HCT116 (cell line): Measurements from ENCODE around the gene SH2D1A. TPM values are rescaled to one million over a fixed set of nuclear protein-coding genes. Genes with fewer than 3 reads are reported as not detected.

Experiments used
- ATAC-seq: fragments of 200-7000 bp; cut with Tn5 transposase; 2 replicates; pipeline ENCODE4 v1.9.1; 2020; ENCODE audit warnings: mild to moderate bottlenecking, moderate library complexity
- BruUV-seq: library from RNA; stranded (reverse); fragments of 400-500 nt; replicated peaks from 2 replicates; lab custom pipeline; 2021; lab: Mats Ljungman, UMichigan
- CTCF ChIA-PET: fragments of 300-600 bp; sonication (Branson Sonifier 250); formaldehyde crosslinking; loops from one replicate; lab custom pipeline; 2021; ENCODE audit warnings: antibody characterized with exemption; lab: Charles Lee
- POLR2A ChIA-PET: fragments of 300-600, 350-600 bp; sonication (Branson Sonifier 250); formaldehyde crosslinking; loops from one replicate; lab custom pipeline; 2021; ENCODE audit warnings: antibody characterized with exemption; lab: Charles Lee
- RAD21 ChIA-PET, 2 experiments: fragments of 300-600 bp; sonication (Branson Sonifier 250); formaldehyde crosslinking; loops; one replicate each; lab custom pipeline; 2023; ENCODE audit warnings: low total read pairs in 2 of 2; ENCODE audit not compliant: uncharacterized antibody in 2 of 2, unreplicated experiment in 2 of 2, low non-redundant PET in 1 of 2; lab: Charles Lee
- DNase-seq: peaks from one replicate; pipeline ENCODE4 v3.0.0-alpha.2; 2010; ENCODE audit warnings: low read depth, low spot score
- H2AFZ ChIP-seq: fragments of 200-600 bp; shearing (Covaris generic), sonication (generic); 2 replicates; pipeline ENCODE4 v1.6.1; 2017; ENCODE audit warnings: low read depth, mixed run types, mixed read lengths, antibody characterized with exemption, low read length; ENCODE audit not compliant: poor library complexity, severe bottlenecking
- H3K27ac ChIP-seq: 2 replicates; pipeline ENCODE4 v1.5.1; 2012; ENCODE audit warnings: low read depth, low read length
- H3K27me3 ChIP-seq: fragments of 200-600 bp; sonication (generic); 2 replicates; pipeline ENCODE4 v1.6.1; 2016; ENCODE audit warnings: mixed run types, low read length, mixed read lengths; ENCODE audit not compliant: insufficient read depth
- H3K36me3 ChIP-seq, 2 experiments: fragments of 200-500 bp in 1 of 2; fragments of 200-600 bp in 1 of 2; sonication (Bioruptor generic) in 1 of 2; sonication (generic) in 1 of 2; 2 replicates each; pipeline versions ENCODE4 v1.5.1 to v1.6.1; 2014 to 2016; ENCODE audit warnings: low read length in 2 of 2, inconsistent platforms in 1 of 2, mixed read lengths in 1 of 2, mixed run types in 1 of 2; ENCODE audit not compliant: insufficient read depth in 2 of 2, control insufficient read depth in 1 of 2
- H3K4me1 ChIP-seq, 2 experiments: fragments of 200-600 bp in 1 of 2; sonication (generic) in 1 of 2; 2 replicates each; pipeline versions ENCODE4 v1.5.1 to v1.6.1; 2012 to 2017; ENCODE audit warnings: low read length in 2 of 2, inconsistent platforms in 1 of 2, mild to moderate bottlenecking in 1 of 2, mixed read lengths in 1 of 2, mixed run types in 1 of 2, moderate library complexity in 1 of 2; ENCODE audit not compliant: insufficient read depth in 2 of 2, control insufficient read depth in 1 of 2
- H3K4me2 ChIP-seq: fragments of 200-600 bp; sonication (generic); 2 replicates; pipeline ENCODE4 v1.6.1; 2017; ENCODE audit warnings: mixed run types, low read length, mixed read lengths
- H3K4me3 ChIP-seq, 2 experiments: fragments of 200-600 bp in 1 of 2; sonication (generic) in 1 of 2; replicated peaks in 1 of 2; 2 replicates each; pipeline ENCODE4 v1.5.1; 2011 to 2016; ENCODE audit warnings: low read length in 2 of 2, control low read depth in 1 of 2, low read depth in 1 of 2, mild to moderate bottlenecking in 1 of 2, mixed read lengths in 1 of 2, mixed run types in 1 of 2
- H3K79me2 ChIP-seq: fragments of 200-600 bp; sonication (generic); 2 replicates; pipeline ENCODE4 v1.6.1; 2017; ENCODE audit warnings: mild to moderate bottlenecking, mixed run types, low read length, moderate library complexity, mixed read lengths; ENCODE audit not compliant: insufficient read depth
- H3K9ac ChIP-seq: fragments of 200-600 bp; sonication (generic); 2 replicates; pipeline ENCODE4 v1.6.1; 2016; ENCODE audit warnings: low read length, mixed read lengths
- H3K9me2 ChIP-seq: fragments of 200-600 bp; sonication (generic), shearing (Covaris generic); 2 replicates; pipeline ENCODE4 v1.6.1; 2017; ENCODE audit warnings: mixed run types, mild to moderate bottlenecking, moderate library complexity; ENCODE audit not compliant: insufficient read depth
- H3K9me3 ChIP-seq, 2 experiments: fragments of 200-500 bp in 1 of 2; fragments of 200-600 bp in 1 of 2; sonication (Bioruptor generic) in 1 of 2; sonication (generic) in 1 of 2; 2 replicates each; pipeline ENCODE4 v1.6.1; 2014 to 2017; ENCODE audit warnings: low read length in 2 of 2, mixed read lengths in 2 of 2, inconsistent platforms in 1 of 2, low read depth in 1 of 2, mild to moderate bottlenecking in 1 of 2, mixed run types in 1 of 2, moderate library complexity in 1 of 2; ENCODE audit not compliant: control insufficient read depth in 1 of 2, insufficient read depth in 1 of 2
- H4K20me1 ChIP-seq: fragments of 200-600 bp; sonication (generic), shearing (Covaris generic); 2 replicates; pipeline ENCODE4 v1.6.1; 2017; ENCODE audit warnings: mixed run types, mild to moderate bottlenecking, moderate library complexity; ENCODE audit not compliant: insufficient read depth
- CEBPB ChIP-seq: IDR thresholded peaks from 2 replicates; pipeline ENCODE4 v1.6.1; 2012; ENCODE audit warnings: low read depth
- EGR1 ChIP-seq: IDR thresholded peaks from 2 replicates; pipeline ENCODE4 v1.6.1; 2012; ENCODE audit warnings: low read depth
- ELF1 ChIP-seq: IDR thresholded peaks from 2 replicates; pipeline ENCODE4 v1.6.1; 2012; ENCODE audit warnings: low read depth, borderline replicate concordance
- EZH2 ChIP-seq: fragments of 200-600 bp; sonication (generic); IDR thresholded peaks from 2 replicates; pipeline ENCODE4 v1.6.1; 2017; ENCODE audit warnings: antibody characterized with exemption, mixed run types
- EZH2phosphoT487 ChIP-seq: fragments of 200-600 bp; IDR thresholded peaks from 2 replicates; pipeline ENCODE4 v1.6.1; 2018; ENCODE audit warnings: antibody characterized with exemption, borderline replicate concordance
- JUND ChIP-seq: IDR thresholded peaks from 2 replicates; pipeline ENCODE4 v1.6.1; 2012
- MAX ChIP-seq: IDR thresholded peaks from 2 replicates; pipeline ENCODE4 v1.6.1; 2012
- POLR2A ChIP-seq: IDR thresholded peaks from 2 replicates; pipeline ENCODE4 v1.7.0; 2011; ENCODE audit warnings: borderline replicate concordance; ENCODE audit not compliant: insufficient read depth, insufficient read length; ENCODE audit errors: extremely low read depth
- RAD21 ChIP-seq: IDR thresholded peaks from 2 replicates; pipeline ENCODE4 v1.6.1; 2012; ENCODE audit warnings: low read depth, mild to moderate bottlenecking
- REST ChIP-seq: IDR thresholded peaks from 2 replicates; pipeline ENCODE4 v1.6.1; 2012; ENCODE audit warnings: low read depth
- SIN3A ChIP-seq: IDR thresholded peaks from 2 replicates; pipeline ENCODE4 v1.6.1; 2012; ENCODE audit warnings: low read depth
- SP1 ChIP-seq: IDR thresholded peaks from 2 replicates; pipeline ENCODE4 v1.6.1; 2012; ENCODE audit warnings: low read depth
- SRF ChIP-seq: IDR thresholded peaks from 2 replicates; pipeline ENCODE4 v1.6.1; 2012; ENCODE audit warnings: low read depth
- ZBTB33 ChIP-seq: IDR thresholded peaks from 2 replicates; pipeline ENCODE4 v1.6.1; 2011; ENCODE audit warnings: mild to moderate bottlenecking, low read length, moderate library complexity; ENCODE audit not compliant: insufficient replicate concordance; ENCODE audit errors: extremely low read depth
- ZFX ChIP-seq: fragments of 450-650 bp; IDR thresholded peaks from 2 replicates; pipeline ENCODE4 v1.6.1; 2017
- intact Hi-C: fragments of 100-400 bp; cut with micrococcal nuclease; formaldehyde crosslinking; loops from 2 replicates; pipeline ENCODE4 v1.10.0; 2022
- total RNA-seq: library from RNA; stranded (reverse); gene quantifications from one replicate; pipeline ENCODE4 v1.2.1, GENCODE V29; 2021; ENCODE audit not compliant: unreplicated experiment

The SH2D1A gene
- total RNA-seq, 1 experiment from 2014 or later, result 0.15 TPM

GRCh38 chrX:124348182-124348581 lies 1.8 kb downstream of the SH2D1A start:
- no TSS peak for BruUV-seq
- Histone ChIP-seq H3K4me3 (no peak overlapping the region), H3K27ac (no peak overlapping the region), H3K27me3 (no peaks in the 10 kb centered on the region), H3K79me2 (no peaks in the 10 kb centered on the region), H3K9ac (no peak overlapping the region), H2AFZ (no peak overlapping the region), H4K20me1 (no peaks in the 10 kb centered on the region), H3K4me2 (no peak overlapping the region), H3K4me1 (no peaks in the 10 kb centered on the region), H3K9me2 (no peaks in the 10 kb centered on the region), H3K36me3 (no peaks in the 10 kb centered on the region), H3K9me3 (no peaks in the 10 kb centered on the region)
- RAD21 ChIA-PET, result no interaction called here
- no peak for ATAC-seq
- intact Hi-C loops, result no loop called here
- CTCF ChIA-PET, result no interaction called here
- no peak for DNase-seq
- POLR2A ChIA-PET, result no interaction called here
- TF ChIP-seq ZBTB33, result no peak
- no peak for TF ChIP-seq CEBPB
- no peak for TF ChIP-seq MAX
- TF ChIP-seq ZFX, result no peak
- TF ChIP-seq RAD21, result no peak
- no peak for TF ChIP-seq SRF

- Histone ChIP-seq H3K27me3 (no peaks in the 10 kb centered on the region), H3K9me2 (no peaks in the 10 kb centered on the region), H3K4me1 (no peaks in the 10 kb centered on the region), H3K4me2 (no peak overlapping the region), H3K79me2 (no peaks in the 10 kb centered on the region), H3K9ac (no peak overlapping the region), H3K27ac (no peak overlapping the region), H3K4me3 (no peak overlapping the region), H3K9me3 (no peaks in the 10 kb centered on the region), H4K20me1 (no peaks in the 10 kb centered on the region), H3K36me3 (no peaks in the 10 kb centered on the region), H2AFZ (no peak overlapping the region)
- no TSS peak for BruUV-seq
- RAD21 ChIA-PET, result no interaction called here
- no peak for ATAC-seq
- CTCF ChIA-PET, result no interaction called here
- intact Hi-C loops, result no loop called here
- POLR2A ChIA-PET, result no interaction called here
- no peak for DNase-seq
- no peak for TF ChIP-seq JUND
- no peak for TF ChIP-seq REST
- TF ChIP-seq EGR1, result no peak
- TF ChIP-seq EZH2, result no peak
- no peak for TF ChIP-seq EZH2phosphoT487
- TF ChIP-seq ELF1, result no peak
- TF ChIP-seq SP1, result no peak
- TF ChIP-seq SIN3A, result no peak
- no peak for TF ChIP-seq POLR2A
- no peak for TF ChIP-seq SRF
- no peak for TF ChIP-seq CEBPB
- no peak for TF ChIP-seq RAD21
Measured at GRCh38 chrX:124348885-124349453, 2.6 kb downstream of the SH2D1A start.
